H9 (cell line): ENCODE measurements around the gene DUOXA1. TPM values are rescaled to one million over a fixed set of nuclear protein-coding genes. Genes with fewer than 3 reads are reported as not detected.

Experiments used
- DNase-seq: peaks from one replicate; pipeline ENCODE4 v3.0.0-alpha.2; 2017
- H2AFZ ChIP-seq: one replicate; pipeline ENCODE4 v1.6.1; 2013; ENCODE audit warnings: mild to moderate bottlenecking, low read length, control low read depth, moderate library complexity
- H2AK5ac ChIP-seq: 2 replicates; pipeline ENCODE4 v1.6.1; 2013; ENCODE audit warnings: low read length, control low read depth, mixed read lengths; ENCODE audit not compliant: insufficient read length
- H2BK120ac ChIP-seq: one replicate; pipeline ENCODE4 v1.6.1; 2013; ENCODE audit warnings: low read depth, mild to moderate bottlenecking, low read length, control low read depth, inconsistent platforms; ENCODE audit not compliant: poor library complexity, severe bottlenecking
- H2BK12ac ChIP-seq: 2 replicates; pipeline ENCODE4 v1.6.1; 2013; ENCODE audit warnings: low read length, control low read depth, mixed read lengths, low read depth; ENCODE audit not compliant: insufficient read length
- H2BK15ac ChIP-seq: 2 replicates; pipeline ENCODE4 v1.6.1; 2013; ENCODE audit warnings: low read depth, low read length, control low read depth
- H2BK20ac ChIP-seq: one replicate; pipeline ENCODE4 v1.6.1; 2013; ENCODE audit warnings: low read depth, mild to moderate bottlenecking, low read length, control low read depth, inconsistent platforms; ENCODE audit not compliant: poor library complexity, severe bottlenecking
- H2BK5ac ChIP-seq: 2 replicates; pipeline ENCODE4 v1.6.1; 2013; ENCODE audit warnings: low read length, control low read depth, mixed read lengths; ENCODE audit not compliant: insufficient read length
- H3K14ac ChIP-seq: 2 replicates; pipeline ENCODE4 v1.6.1; 2013; ENCODE audit warnings: low read length, control low read depth; ENCODE audit not compliant: insufficient read depth
- H3K18ac ChIP-seq: 2 replicates; pipeline ENCODE4 v1.6.1; 2013; ENCODE audit warnings: low read depth, mild to moderate bottlenecking, mixed read lengths, low read length, control low read depth; ENCODE audit not compliant: insufficient read length
- H3K23ac ChIP-seq: 2 replicates; pipeline ENCODE4 v1.6.1; 2013; ENCODE audit warnings: low read length, control low read depth, mixed read lengths, low read depth; ENCODE audit not compliant: insufficient read length
- H3K23me2 ChIP-seq: 2 replicates; pipeline ENCODE4 v1.6.1; 2013; ENCODE audit warnings: low read depth, mild to moderate bottlenecking, mixed read lengths, low read length, control low read depth; ENCODE audit not compliant: insufficient read length, poor library complexity, severe bottlenecking
- H3K27ac ChIP-seq: 2 replicates; pipeline ENCODE4 v1.5.1; 2013; ENCODE audit warnings: low read length, control low read depth, mixed read lengths, low read depth; ENCODE audit not compliant: insufficient read length
- H3K27me3 ChIP-seq: 2 replicates; pipeline ENCODE4 v1.6.1; 2013; ENCODE audit warnings: low read length, control low read depth, inconsistent platforms; ENCODE audit not compliant: insufficient read depth
- H3K4ac ChIP-seq: 2 replicates; pipeline ENCODE4 v1.6.1; 2013; ENCODE audit warnings: low read depth, mild to moderate bottlenecking, control low read depth, inconsistent platforms, low read length, moderate library complexity
- H3K4me1 ChIP-seq: 2 replicates; pipeline ENCODE4 v1.6.1; 2013; ENCODE audit warnings: low read length, control low read depth, inconsistent platforms; ENCODE audit not compliant: insufficient read depth
- H3K4me2 ChIP-seq: 2 replicates; pipeline ENCODE4 v1.6.1; 2013; ENCODE audit warnings: low read length, control low read depth, mixed read lengths; ENCODE audit not compliant: insufficient read length, insufficient read depth
- H3K56ac ChIP-seq: 2 replicates; pipeline ENCODE4 v1.6.1; 2013; ENCODE audit warnings: low read depth, mild to moderate bottlenecking, mixed read lengths, low read length, control low read depth; ENCODE audit not compliant: insufficient read length
- H3K79me1 ChIP-seq: 2 replicates; pipeline ENCODE4 v1.6.1; 2013; ENCODE audit warnings: low read depth, mild to moderate bottlenecking, moderate library complexity, low read length, control low read depth, inconsistent platforms; ENCODE audit not compliant: insufficient read depth, poor library complexity, severe bottlenecking
- H3K79me2 ChIP-seq: 2 replicates; pipeline ENCODE4 v1.6.1; 2013; ENCODE audit warnings: low read length, control low read depth, inconsistent platforms; ENCODE audit not compliant: insufficient read depth
- H3K9ac ChIP-seq: 2 replicates; pipeline ENCODE4 v1.6.1; 2013; ENCODE audit warnings: low read length, control low read depth, mixed read lengths; ENCODE audit not compliant: insufficient read length; ENCODE audit errors: extremely low read depth
- H3K9me3 ChIP-seq: one replicate; pipeline ENCODE4 v1.6.1; 2013; ENCODE audit warnings: low read depth, low read length, inconsistent platforms; ENCODE audit not compliant: control insufficient read depth
- H3T11ph ChIP-seq: one replicate; pipeline ENCODE4 v1.6.1; 2013; ENCODE audit warnings: mild to moderate bottlenecking, low read length, control low read depth, inconsistent platforms
- H4K20me1 ChIP-seq: one replicate; pipeline ENCODE4 v1.6.1; 2013; ENCODE audit not compliant: control insufficient read depth, insufficient read length, insufficient read depth
- H4K5ac ChIP-seq: 2 replicates; pipeline ENCODE4 v1.6.1; 2013; ENCODE audit warnings: low read depth, mild to moderate bottlenecking, mixed read lengths, low read length, control low read depth; ENCODE audit not compliant: insufficient read length
- H4K8ac ChIP-seq: replicated peaks from 2 replicates; pipeline ENCODE4 v1.6.1; 2013; ENCODE audit warnings: low read length, control low read depth, mixed read lengths, low read depth; ENCODE audit not compliant: insufficient read length
- H4K91ac ChIP-seq: 2 replicates; pipeline ENCODE4 v1.6.1; 2013; ENCODE audit warnings: low read depth, mild to moderate bottlenecking, moderate library complexity, mixed read lengths, low read length, control low read depth; ENCODE audit not compliant: insufficient read length
- H3K27ac Mint-ChIP-seq, 3 experiments: 2 replicates in 2 of 3; 3 replicates in 1 of 3; pipeline ENCODE4 v1.8.0; 2020 to 2021; ENCODE audit warnings: mixed read lengths in 3 of 3, mild to moderate bottlenecking in 1 of 3, moderate library complexity in 1 of 3
- H3K27me3 Mint-ChIP-seq: 2 replicates; pipeline ENCODE4 v1.8.0; 2021; ENCODE audit warnings: low read depth, mild to moderate bottlenecking, moderate library complexity, mixed read lengths
- H3K36me3 Mint-ChIP-seq, 3 experiments: 2 replicates in 2 of 3; 3 replicates in 1 of 3; pipeline ENCODE4 v1.8.0; 2020 to 2021; ENCODE audit warnings: low read depth in 3 of 3, mixed read lengths in 3 of 3; ENCODE audit not compliant: insufficient read depth in 1 of 3
- H3K4me1 Mint-ChIP-seq, 2 experiments: 2 replicates each; pipeline ENCODE4 v1.8.0; 2020; ENCODE audit warnings: mixed read lengths in 2 of 2
- H3K4me3 Mint-ChIP-seq, 2 experiments: 2 replicates in 1 of 2; 3 replicates in 1 of 2; pipeline ENCODE4 v1.8.0; 2020 to 2021; ENCODE audit warnings: mild to moderate bottlenecking in 2 of 2, mixed read lengths in 2 of 2, moderate library complexity in 1 of 2
- H3K9me3 Mint-ChIP-seq, 2 experiments: 2 replicates in 1 of 2; 3 replicates in 1 of 2; pipeline ENCODE4 v1.8.0; 2020; ENCODE audit warnings: mild to moderate bottlenecking in 2 of 2, mixed read lengths in 2 of 2, moderate library complexity in 1 of 2
- CTCF ChIP-seq: fragments of 200-600 bp; sonication (generic); conservative IDR thresholded peaks from 3 replicates; pipeline ENCODE4 v1.8.0; 2021; ENCODE audit warnings: antibody characterized with exemption, mild to moderate bottlenecking
- WGBS: extraction: QIAGEN DNeasy Blood & Tissue Kit; methylation state at CpG from one replicate; pipeline ENCODE4 v1.1.7; 2013; ENCODE audit warnings: missing lambda C conversion rate, low lambda C conversion rate, mixed read lengths; ENCODE audit not compliant: insufficient read length; ENCODE audit errors: extremely low coverage; 5-methylcytosine and 5-hydroxymethylcytosine counted together
- total RNA-seq: library from RNA; stranded (reverse); gene quantifications from 2 replicates; pipeline ENCODE4 v1.2.1, GENCODE V29; 2021

Gene DUOXA1
- total RNA-seq, 1 experiment from 2014 or later, result 1.2 TPM

GRCh38 chr15:45157974-45158373 is 28.3 kb upstream of the DUOXA1 start:
- H3K4me1 ChIP-seq, result peaks cover 2% of the 10 kb centered on the region; the same call in 1 of the 2 replicates
- no peak overlapping the region for H2BK20ac ChIP-seq
- no peaks in the 10 kb centered on the region for H3K27me3 ChIP-seq
- no peak overlapping the region for H3K4ac ChIP-seq
- no peak overlapping the region for H3K4me2 ChIP-seq
- no peak for DNase-seq
- H4K5ac ChIP-seq, result no peak overlapping the region
- H2AFZ ChIP-seq, result no peak overlapping the region
- Mint-ChIP-seq H3K36me3 (no peaks in the 10 kb centered on the region), H3K27me3 (peaks cover 19% of the 10 kb centered on the region; the same call in 1 of the 2 replicates), H3K4me3 (no peak overlapping the region), H3K4me1 (peaks cover 19 to 25% of the 10 kb centered on the region in 2 experiments), H3K27ac (peak overlapping the region in 1 of 3 experiments; percentile 75; a peak in 2 of 7 replicates), H3K9me3 (no peaks in the 10 kb centered on the region; a peak in 1 of 5 replicates)
- no peaks in the 10 kb centered on the region for H3K9me3 ChIP-seq
- H3K23me2 ChIP-seq, result no peaks in the 10 kb centered on the region
- H3T11ph ChIP-seq, result no peak overlapping the region
- no peak overlapping the region for H3K9ac ChIP-seq
- H2BK5ac ChIP-seq, result no peak overlapping the region
- no peak for TF ChIP-seq CTCF
- no peak overlapping the region for H3K18ac ChIP-seq
- H2BK12ac ChIP-seq, result no peak overlapping the region
- H2BK15ac ChIP-seq, result no peak overlapping the region
- H3K27ac ChIP-seq, result no peak overlapping the region
- H3K79me1 ChIP-seq, result no peaks in the 10 kb centered on the region
- H4K20me1 ChIP-seq, result no peaks in the 10 kb centered on the region
- H4K91ac ChIP-seq, result no peak overlapping the region
- no peaks in the 10 kb centered on the region for H3K79me2 ChIP-seq
- no peak overlapping the region for H2AK5ac ChIP-seq
- H3K23ac ChIP-seq, result no peak overlapping the region
- WGBS, result no CpG with 5 or more reads among the region's 1 CpG
- H2BK120ac ChIP-seq, result no peak overlapping the region
- no peak overlapping the region for H3K56ac ChIP-seq
- no peak overlapping the region for H3K14ac ChIP-seq
- H4K8ac ChIP-seq, result no peak overlapping the region
